Small intestine (tissue), 7 donors: ENCODE results near the gene TMEM74B. TPM values are rescaled to one million over a fixed set of nuclear protein-coding genes. Genes with fewer than 3 reads are reported as not detected.
A peak's percentile ranks its signal among the peaks of the same experiment; 100 is the strongest.

Source experiments
- DNase-seq, 2 donors: peaks; one replicate each; pipeline versions ENCODE4 v3.0.0 to v3.0.0-alpha.2; 2013
- FAIRE-seq: peaks from 2 replicates; lab custom pipeline; 2012; peaks lifted over from hg19 to GRCh38; lab: Jason Lieb, UNC
- H3K27ac ChIP-seq, 3 donors: one replicate each; pipeline ENCODE4 v1.5.1; 2013; ENCODE audit warnings: low read length in 2 of 3, mild to moderate bottlenecking in 2 of 3, control low read depth in 1 of 3, inconsistent platforms in 1 of 3, low read depth in 1 of 3, moderate library complexity in 1 of 3
- H3K27me3 ChIP-seq, 3 donors: one replicate each; pipeline ENCODE4 v1.6.1; 2013; ENCODE audit warnings: low read length in 3 of 3, inconsistent platforms in 1 of 3; ENCODE audit not compliant: control insufficient read depth in 3 of 3, insufficient read depth in 3 of 3
- H3K36me3 ChIP-seq, 3 donors: one replicate each; pipeline ENCODE4 v1.6.1; 2013; ENCODE audit warnings: low read length in 3 of 3, inconsistent platforms in 1 of 3, low read depth in 1 of 3, mild to moderate bottlenecking in 1 of 3, moderate library complexity in 1 of 3; ENCODE audit not compliant: control insufficient read depth in 3 of 3, insufficient read depth in 2 of 3
- H3K4me1 ChIP-seq, 3 donors: one replicate each; pipeline ENCODE4 v1.6.1; 2013; ENCODE audit warnings: low read length in 2 of 3, inconsistent platforms in 1 of 3, low read depth in 1 of 3, mild to moderate bottlenecking in 1 of 3, moderate library complexity in 1 of 3; ENCODE audit not compliant: control insufficient read depth in 3 of 3, insufficient read depth in 2 of 3
- H3K4me3 ChIP-seq, 3 donors: one replicate each; pipeline ENCODE4 v1.5.1; 2013; ENCODE audit warnings: low read length in 3 of 3, control low read depth in 1 of 3, inconsistent platforms in 1 of 3, low read depth in 1 of 3, mild to moderate bottlenecking in 1 of 3, moderate library complexity in 1 of 3
- H3K9me3 ChIP-seq, 2 donors: one replicate each; pipeline ENCODE4 v1.6.1; 2013; ENCODE audit warnings: low read depth in 1 of 2, low read length in 1 of 2; ENCODE audit not compliant: control insufficient read depth in 2 of 2, insufficient read depth in 1 of 2
- WGBS, 3 donors: extraction: QIAGEN DNeasy Blood & Tissue Kit; methylation state at CpG; one replicate each; pipeline ENCODE4 v1.1.7; 2013; 5-methylcytosine and 5-hydroxymethylcytosine counted together
- polyA plus RNA-seq, 4 donors: library from polyadenylated mRNA; stranded (reverse) in 3 of 4; unstranded in 1 of 4; fragments of 200-250 nt in 3 of 4; fragments of 120-200 nt in 1 of 4; gene quantifications; one replicate each; pipeline versions ENCODE4 v1.2.1 to v1.2.3, GENCODE V29; 2013
- donor health status: healthy with polysubstance abuse.
- donor health status: control.
- donor health status: control.
- donor health status: Bipolar disorder and iron deficiency.
- donor health status: healthy.

Gene TMEM74B
- polyA plus RNA-seq, 4 donors = 10.5 to 68.7 (median 36.1) TPM

DNA sequence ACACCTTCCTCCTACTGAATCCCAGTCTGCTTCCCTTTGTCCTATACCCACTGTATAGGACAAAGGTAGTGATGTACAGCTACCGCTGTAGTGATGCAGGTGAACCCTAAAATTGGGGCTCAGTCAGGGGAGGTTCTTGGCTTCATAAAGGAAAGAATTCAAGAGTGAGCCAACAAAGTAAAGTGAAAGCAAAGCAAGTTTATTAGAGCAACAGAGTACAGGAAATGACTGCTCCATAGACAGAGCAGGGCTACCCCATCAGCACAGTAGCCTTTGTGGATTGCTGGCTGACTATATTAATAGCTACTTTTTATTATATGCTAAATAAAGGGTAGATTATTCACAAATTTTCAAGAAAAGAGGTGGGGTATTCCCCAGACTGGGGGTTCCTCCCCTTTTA is 15.2 kb upstream of the TMEM74B start:
- WGBS, 3 donors = 41 to 62% (median 59%) methylated on average over 1 of the region's 1 CpG
- no peaks in the 10 kb centered on the region for H3K9me3 ChIP-seq
- no peak overlapping the region for H3K27ac ChIP-seq
- no peak overlapping the region for H3K4me3 ChIP-seq
- H3K27me3 ChIP-seq = no peaks in the 10 kb centered on the region
- no peak for FAIRE-seq
- H3K4me1 ChIP-seq = peaks cover 0 to 5% (median 0%) of the 10 kb centered on the region in 3 donors
- no peak for DNase-seq
- H3K36me3 ChIP-seq = no peaks in the 10 kb centered on the region

DNA sequence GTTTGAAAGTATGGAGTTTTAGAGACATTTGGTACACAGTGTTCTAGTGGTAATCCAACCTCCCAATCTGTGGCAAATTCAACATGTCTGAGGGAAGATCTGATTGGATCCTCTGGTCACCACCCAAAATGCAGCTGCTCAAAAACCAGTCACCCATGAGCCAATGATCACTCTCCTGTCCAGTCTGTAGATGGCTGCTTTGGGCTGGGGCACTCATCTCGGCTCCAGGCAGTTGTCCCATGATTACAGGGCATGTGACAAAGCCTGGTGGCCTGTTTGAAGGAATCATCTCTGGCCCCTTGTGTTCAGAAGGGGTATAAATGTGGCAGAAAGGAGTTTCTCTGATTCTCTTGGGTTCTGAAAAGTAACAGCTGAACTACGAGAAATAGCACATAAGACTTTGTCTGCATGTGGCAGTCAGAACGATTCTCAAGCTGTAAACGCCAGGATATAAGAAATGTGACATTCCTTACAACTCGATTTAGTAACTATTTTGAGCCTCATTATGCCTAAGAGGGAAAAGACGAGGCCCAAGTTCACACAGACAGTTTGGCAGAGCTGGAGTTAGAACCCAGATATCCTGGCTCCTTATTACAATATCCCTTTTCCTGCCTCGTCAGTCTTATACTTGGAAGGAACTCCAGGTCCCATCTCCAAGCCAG is 14.6 kb upstream of the TMEM74B start:
- Histone ChIP-seq H3K27me3 (no peaks in the 10 kb centered on the region), H3K4me1 (peaks cover 0 to 5% (median 0%) of the 10 kb centered on the region in 3 donors), H3K4me3 (no peak overlapping the region), H3K9me3 (no peaks in the 10 kb centered on the region), H3K36me3 (no peaks in the 10 kb centered on the region), H3K27ac (no peak overlapping the region)
- FAIRE-seq (no peak), DNase-seq (no peak)
- WGBS, 3 donors = 74 to 91% (median 80%) methylated on average over 7 of the region's 7 CpGs

DNA sequence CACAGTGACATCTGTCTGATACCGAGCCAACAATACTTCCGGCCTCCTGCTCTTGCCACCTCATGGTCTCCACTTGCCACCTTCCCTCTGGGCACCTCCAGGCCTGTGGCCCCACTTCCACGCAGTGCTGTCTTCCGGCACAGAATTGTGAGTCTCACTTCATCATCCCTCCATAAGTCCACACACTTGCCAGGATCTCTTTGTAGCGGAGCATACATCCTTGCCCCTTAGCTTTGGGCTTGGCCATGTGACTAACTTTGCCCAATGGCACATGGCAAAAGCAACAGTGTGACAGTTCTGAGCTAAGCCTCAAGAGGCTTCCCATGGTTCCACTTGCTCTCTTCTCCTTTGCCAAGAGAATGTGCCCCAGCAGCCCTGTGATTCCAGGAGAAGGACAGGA is 14.0 kb upstream of the TMEM74B start:
- no peaks in the 10 kb centered on the region for H3K9me3 ChIP-seq
- 83 to 98% (median 95%) methylated on average over 5 of the region's 5 CpGs for WGBS, 3 donors
- FAIRE-seq = no peak

DNA sequence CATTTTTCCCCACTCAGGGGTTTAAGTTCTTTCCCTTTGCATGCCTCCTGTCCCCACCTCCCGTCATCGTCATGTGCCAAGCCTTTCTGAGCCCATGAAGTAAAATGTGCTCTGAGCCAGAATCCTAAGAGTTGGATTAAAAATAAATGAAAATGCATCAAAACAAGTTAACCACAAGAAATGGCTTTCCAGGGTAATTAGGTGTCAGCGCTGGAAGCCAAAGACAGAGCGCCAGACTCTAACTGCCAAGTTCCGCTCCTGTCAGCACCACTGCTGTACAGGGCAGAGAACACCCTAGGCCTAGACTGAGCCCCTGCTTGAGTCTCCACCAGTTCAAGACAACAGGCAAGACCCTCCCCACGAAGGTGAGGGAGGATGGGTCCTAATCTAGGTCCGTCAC is 13.0 kb upstream of the TMEM74B start:
- Histone ChIP-seq H3K36me3 (no peaks in the 10 kb centered on the region), H3K9me3 (no peaks in the 10 kb centered on the region), H3K4me3 (no peak overlapping the region), H3K27me3 (no peaks in the 10 kb centered on the region), H3K4me1 (peaks cover 0 to 5% (median 0%) of the 10 kb centered on the region in 3 donors), H3K27ac (no peak overlapping the region)
- FAIRE-seq (no peak), DNase-seq (no peak)
- 85 to 89% (median 87%) methylated on average over 7 of the region's 7 CpGs for WGBS, 3 donors

More for the DNA sequence above, 14.0 kb upstream of the TMEM74B start:
- Histone ChIP-seq H3K27me3 (no peaks in the 10 kb centered on the region), H3K4me3 (no peak overlapping the region), H3K36me3 (no peaks in the 10 kb centered on the region), H3K27ac (no peak overlapping the region), H3K4me1 (peaks cover 0 to 5% (median 0%) of the 10 kb centered on the region in 3 donors)
- no peak for DNase-seq

DNA sequence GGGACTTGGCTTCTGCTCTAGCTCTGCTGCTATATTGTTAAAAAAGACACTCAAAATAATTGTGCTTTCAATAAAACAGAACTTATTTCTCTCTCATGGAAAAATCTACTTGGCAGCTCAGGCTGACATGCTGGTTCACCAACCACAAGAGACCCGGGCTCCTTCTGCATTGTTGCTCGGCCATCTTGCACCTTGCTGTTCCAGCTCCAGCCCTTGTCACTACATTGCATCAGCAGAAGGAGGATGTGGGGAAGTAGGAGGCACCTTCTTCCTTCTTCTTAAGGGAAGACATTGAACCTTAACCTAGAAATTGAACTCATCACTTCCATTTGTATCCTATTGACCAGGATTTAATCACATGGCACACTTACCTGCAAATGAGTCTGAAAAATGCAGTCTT is 11.9 kb upstream of the TMEM74B start:
- no peaks in the 10 kb centered on the region for H3K9me3 ChIP-seq
- DNase-seq (no peak), FAIRE-seq (no peak)
- no peak overlapping the region for H3K4me3 ChIP-seq
- no peaks in the 10 kb centered on the region for H3K36me3 ChIP-seq
- no peaks in the 10 kb centered on the region for H3K27me3 ChIP-seq
- no peak overlapping the region for H3K27ac ChIP-seq
- H3K4me1 ChIP-seq = peaks cover 0 to 5% (median 0%) of the 10 kb centered on the region in 3 donors
- WGBS, 3 donors = 76 to 98% (median 88%) methylated on average over 2 of the region's 2 CpGs

DNA sequence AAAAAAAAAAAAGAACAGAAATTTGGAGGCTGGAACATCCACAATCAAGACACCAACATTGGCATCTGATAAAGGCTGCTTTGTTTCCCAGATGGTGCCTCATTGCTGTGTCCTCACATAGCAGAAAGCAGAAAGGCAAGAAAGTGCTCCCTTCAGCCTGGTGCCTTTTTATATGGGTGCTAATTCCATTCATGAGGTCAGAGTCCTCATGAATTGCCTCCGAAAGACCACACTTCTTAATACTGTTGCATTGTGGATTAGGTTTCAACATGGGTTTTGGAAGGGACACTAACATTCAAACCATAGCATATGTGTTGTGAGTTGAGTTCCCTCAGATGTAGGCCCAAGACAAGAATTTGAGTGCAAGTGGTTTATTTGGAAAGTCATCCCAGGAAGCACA is 10.4 kb upstream of the TMEM74B start:
- Histone ChIP-seq H3K4me1 (peaks cover 0 to 5% (median 0%) of the 10 kb centered on the region in 3 donors), H3K27me3 (no peaks in the 10 kb centered on the region), H3K9me3 (no peaks in the 10 kb centered on the region), H3K36me3 (no peaks in the 10 kb centered on the region), H3K27ac (no peak overlapping the region), H3K4me3 (no peak overlapping the region)
- no peak for FAIRE-seq
- peak; percentile 44 to 62 for DNase-seq
- whole genome bisulfite sequencing, 3 donors = 21 to 57% (median 42%) methylated on average over 1 of the region's 1 CpG

DNA sequence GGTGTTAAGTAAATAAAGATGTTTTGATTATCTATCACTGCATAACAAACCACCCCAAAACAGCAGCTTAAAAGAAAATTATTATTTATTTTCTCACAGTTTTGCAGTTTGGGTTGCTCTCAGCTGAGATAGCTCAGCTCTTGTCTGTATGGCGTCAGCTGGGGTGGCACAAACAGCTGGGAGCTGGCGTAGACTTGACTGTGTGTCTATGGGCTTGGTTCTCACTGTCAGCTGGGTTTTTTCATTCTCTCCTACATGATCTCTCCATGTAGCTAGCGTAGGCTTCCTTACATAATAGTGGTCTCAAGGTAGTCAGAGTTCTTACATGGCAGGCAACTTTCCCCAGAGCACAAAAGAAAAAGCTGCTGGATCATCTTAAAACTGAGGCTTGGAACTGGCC is 6.5 kb upstream of the TMEM74B start:
- FAIRE-seq = no peak

DNA sequence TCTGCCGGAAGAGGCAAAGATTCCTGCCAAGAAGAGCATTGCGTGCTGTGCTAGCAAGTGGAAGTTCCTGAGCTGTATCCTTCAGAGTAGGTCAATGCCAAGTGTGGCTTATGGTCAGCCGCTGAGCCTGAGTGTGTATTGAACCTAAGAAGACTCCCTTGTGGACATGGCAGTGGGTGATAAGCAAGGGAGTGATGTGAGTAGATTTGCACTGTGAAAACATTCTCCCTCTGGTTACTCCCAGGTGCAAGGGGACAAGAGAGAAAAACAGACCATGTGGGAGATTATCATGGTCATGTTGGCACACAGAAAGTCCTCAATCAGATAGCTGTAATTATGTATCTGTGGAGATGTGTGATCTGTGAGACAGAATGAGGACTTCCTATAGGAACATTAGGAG is 6.1 kb upstream of the TMEM74B start:
- 85 to 98% (median 91%) methylated on average over 3 of the region's 3 CpGs for WGBS, 3 donors
- H3K9me3 ChIP-seq = peaks cover 0 to 3% of the 10 kb centered on the region in 2 donors
- peaks cover 3 to 32% (median 3%) of the 10 kb centered on the region in 3 donors for H3K4me1 ChIP-seq
- no peak overlapping the region for H3K4me3 ChIP-seq
- DNase-seq = no peak
- no peak for FAIRE-seq
- no peaks in the 10 kb centered on the region for H3K27me3 ChIP-seq
- no peak overlapping the region for H3K27ac ChIP-seq
- H3K36me3 ChIP-seq = peaks cover 0 to 2% (median 0%) of the 10 kb centered on the region in 3 donors

More for the DNA sequence above, 6.5 kb upstream of the TMEM74B start:
- Histone ChIP-seq H3K9me3 (peaks cover 0 to 3% of the 10 kb centered on the region in 2 donors), H3K27ac (no peak overlapping the region), H3K36me3 (peaks cover 0 to 2% (median 0%) of the 10 kb centered on the region in 3 donors), H3K4me1 (peaks cover 0 to 27% (median 3%) of the 10 kb centered on the region in 3 donors), H3K27me3 (no peaks in the 10 kb centered on the region), H3K4me3 (no peak overlapping the region)
- DNase-seq = no peak
- 81 to 91% (median 83%) methylated on average over 3 of the region's 3 CpGs for WGBS, 3 donors
